HepG2 (cell line): ENCODE data around the gene AHNAK.

ENCODE experiments used
- DPF2 ChIP-seq: sonication (generic); formaldehyde crosslinking; IDR thresholded peaks from 2 replicates; pipeline ENCODE4 v1.4.0; 2020; ENCODE audit warnings: mild to moderate bottlenecking, low read depth, missing genetic modification reagents, borderline replicate concordance
- FOXK1 ChIP-seq: sonication (generic); formaldehyde crosslinking; IDR thresholded peaks from 2 replicates; pipeline ENCODE4 v1.4.0; 2020; ENCODE audit warnings: low read depth, missing genetic modification reagents, borderline replicate concordance
- GABPA ChIP-seq, 2 experiments: IDR thresholded peaks; 2 replicates each; pipeline ENCODE4 v1.6.1; 2011 to 2016; ENCODE audit warnings: low read depth in 2 of 2, low read length in 1 of 2, missing biosample characterization in 1 of 2, missing genetic modification characterization in 1 of 2
- IKZF5 ChIP-seq: IDR thresholded peaks from 2 replicates; pipeline ENCODE4 v1.6.1; 2018; ENCODE audit warnings: missing genetic modification reagents, mild to moderate bottlenecking, missing compliant biosample characterization
- ZNF354B ChIP-seq: sonication (generic); formaldehyde crosslinking; IDR thresholded peaks from 2 replicates; pipeline ENCODE4 v1.8.0; 2022; ENCODE audit warnings: mild to moderate bottlenecking, missing genetic modification reagents
- ZNF383 ChIP-seq: sonication (generic); formaldehyde crosslinking; IDR thresholded peaks from 2 replicates; pipeline ENCODE4 v1.4.0; 2020; ENCODE audit warnings: missing genetic modification reagents, mild to moderate bottlenecking, borderline replicate concordance

GRCh38 chr11:62410972-62411371, 135.6 kb downstream of the AHNAK start:
- TF ChIP-seq FOXK1 (CRISPR knock-in tag) (no peak), GABPA (IDR thresholded peaks at IDR 0.05; ENCODE audit: low read depth, low read length) (no peak), GABPA (CRISPR knock-in tag; IDR thresholded peaks at IDR 0.05; ENCODE audit: low read depth) (no peak), DPF2 (CRISPR knock-in tag) (no peak), ZNF383 (no peak), IKZF5 (no peak), ZNF354B (CRISPR knock-in tag) (no peak)
